Glomerular visceral epithelial cell (primary cell): ENCODE data around the gene OSBPL5.
"Not testable (repeated sequence)": the region's sequence is repeated elsewhere in the genome, so short reads cannot be mapped to it uniquely, and the experiment has no call there.

Source experiments
- DNase-seq: peaks from one replicate; pipeline ENCODE4 v3.0.0-alpha.2; 2016; ENCODE audit errors: extremely low spot score

OSBPL5 gene

DNA sequence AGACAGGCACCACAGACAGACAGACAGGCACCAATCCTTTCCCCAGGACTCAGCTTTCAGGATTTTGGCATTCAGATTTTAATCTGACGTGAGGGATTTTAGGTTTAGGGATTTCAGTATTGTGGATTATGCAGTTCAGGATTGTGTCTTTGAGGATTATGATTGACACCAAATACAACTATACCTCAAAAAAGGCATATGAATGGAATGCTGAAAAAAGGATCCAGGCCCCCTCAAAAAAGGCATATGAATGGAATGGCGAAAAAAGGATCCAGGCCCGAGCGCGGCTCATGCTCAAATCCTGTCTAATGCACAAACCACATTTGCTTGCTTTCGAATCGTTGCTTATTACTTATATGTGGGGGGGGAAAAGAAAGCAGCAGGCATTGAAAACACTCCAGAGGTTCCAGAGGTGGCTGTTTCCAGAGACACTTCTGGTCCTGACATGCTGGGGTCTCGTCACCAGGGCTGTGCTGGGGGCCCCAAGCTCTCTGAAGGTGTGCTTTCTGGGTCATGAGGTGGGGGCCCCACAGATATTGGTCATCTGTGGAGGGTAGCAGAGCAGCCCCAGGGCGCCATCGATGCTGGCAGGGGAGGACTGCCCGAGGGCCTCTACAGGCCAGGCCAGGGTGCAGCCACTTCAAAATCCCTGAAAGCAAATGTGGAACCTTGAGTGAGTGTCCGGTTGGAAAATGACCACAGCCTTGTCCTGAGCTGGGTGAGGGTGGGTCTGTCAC is 16.8 kb upstream of the OSBPL5 start:
- no peak for DNase-seq

GRCh38 chr11:3180869-3181268 is 15.8 kb upstream of the OSBPL5 start:
- no peak for DNase-seq

- no peak for DNase-seq
Measured at GRCh38 chr11:3178349-3178748, 13.2 kb upstream of the OSBPL5 start.

DNA sequence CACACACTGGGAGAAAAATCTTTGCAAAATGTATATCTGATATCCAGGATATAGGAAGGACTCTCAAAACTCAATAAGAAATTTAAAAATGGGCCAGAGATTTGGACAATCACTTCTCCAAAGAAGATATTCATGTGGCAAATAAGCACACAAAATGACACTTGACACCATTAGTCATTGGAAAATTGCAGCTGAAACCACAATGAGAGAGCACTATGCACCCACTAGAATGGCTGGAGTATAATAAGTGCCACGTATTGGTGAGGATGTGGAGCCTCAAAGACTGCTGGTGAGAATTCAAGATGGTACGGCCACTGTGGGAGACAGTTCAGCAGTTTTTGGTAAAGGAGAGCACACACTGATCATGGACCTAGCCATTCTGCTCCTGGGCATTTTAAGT is 12.8 kb upstream of the OSBPL5 start:
- no peak for DNase-seq

- no peak for DNase-seq
Measured at GRCh38 chr11:3176487-3176886, 11.4 kb upstream of the OSBPL5 start.

DNA sequence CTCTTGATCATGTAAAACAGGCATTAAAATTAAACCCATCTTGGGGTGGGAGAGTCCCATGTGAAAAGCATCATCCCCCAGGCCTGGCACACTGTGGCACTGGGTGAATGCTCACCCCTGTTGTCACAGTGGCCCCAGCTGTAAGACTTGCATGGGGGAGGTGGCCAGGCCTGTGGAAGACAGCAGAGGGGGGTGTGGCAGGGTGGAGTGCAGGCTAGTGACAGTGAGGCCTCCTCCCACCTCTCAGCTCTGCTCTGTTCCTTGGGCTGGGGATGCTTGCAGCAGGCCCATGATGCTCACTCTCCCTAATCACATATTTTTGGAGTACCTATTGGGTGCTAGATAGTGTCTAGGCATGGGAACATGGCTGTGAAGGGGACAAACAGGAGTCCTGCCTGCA is 10.1 kb upstream of the OSBPL5 start:
- no peak for DNase-seq

- DNase-seq: no peak
Measured at GRCh38 chr11:3174387-3174786, 9.3 kb upstream of the OSBPL5 start.

- no peak for DNase-seq
Measured at GRCh38 chr11:3173795-3174194, 8.7 kb upstream of the OSBPL5 start.

DNA sequence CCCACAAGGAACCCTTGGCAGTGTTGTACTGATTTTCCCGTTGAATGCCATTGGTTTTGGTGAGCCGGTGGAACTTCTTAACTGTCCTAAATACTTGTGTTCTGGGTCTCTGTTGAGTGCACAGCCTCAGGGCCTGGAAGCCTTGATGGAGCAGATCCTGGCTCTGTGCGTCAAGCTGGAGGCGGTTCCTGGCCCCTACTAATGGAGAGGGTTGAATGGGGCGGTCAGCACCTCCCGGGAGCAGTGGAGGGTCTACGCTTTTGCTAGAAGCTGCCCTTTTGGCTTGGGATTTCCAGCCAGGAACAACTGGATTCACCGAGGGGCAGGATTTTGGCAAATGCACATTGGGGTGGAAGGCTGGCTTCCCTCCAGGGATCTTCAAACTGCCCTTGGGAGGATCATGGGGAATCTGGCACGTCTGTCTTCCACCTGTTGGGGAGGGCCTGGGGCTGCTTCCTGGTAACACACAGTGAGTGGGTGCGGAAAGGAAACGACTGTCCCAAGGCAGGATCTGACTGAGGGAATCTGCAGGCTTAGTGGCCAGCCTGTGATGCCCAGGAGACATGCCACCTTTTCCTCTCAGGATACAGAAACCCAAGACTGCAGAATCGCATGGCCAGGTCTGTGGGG is 6.9 kb upstream of the OSBPL5 start:
- no peak for DNase-seq

DNA sequence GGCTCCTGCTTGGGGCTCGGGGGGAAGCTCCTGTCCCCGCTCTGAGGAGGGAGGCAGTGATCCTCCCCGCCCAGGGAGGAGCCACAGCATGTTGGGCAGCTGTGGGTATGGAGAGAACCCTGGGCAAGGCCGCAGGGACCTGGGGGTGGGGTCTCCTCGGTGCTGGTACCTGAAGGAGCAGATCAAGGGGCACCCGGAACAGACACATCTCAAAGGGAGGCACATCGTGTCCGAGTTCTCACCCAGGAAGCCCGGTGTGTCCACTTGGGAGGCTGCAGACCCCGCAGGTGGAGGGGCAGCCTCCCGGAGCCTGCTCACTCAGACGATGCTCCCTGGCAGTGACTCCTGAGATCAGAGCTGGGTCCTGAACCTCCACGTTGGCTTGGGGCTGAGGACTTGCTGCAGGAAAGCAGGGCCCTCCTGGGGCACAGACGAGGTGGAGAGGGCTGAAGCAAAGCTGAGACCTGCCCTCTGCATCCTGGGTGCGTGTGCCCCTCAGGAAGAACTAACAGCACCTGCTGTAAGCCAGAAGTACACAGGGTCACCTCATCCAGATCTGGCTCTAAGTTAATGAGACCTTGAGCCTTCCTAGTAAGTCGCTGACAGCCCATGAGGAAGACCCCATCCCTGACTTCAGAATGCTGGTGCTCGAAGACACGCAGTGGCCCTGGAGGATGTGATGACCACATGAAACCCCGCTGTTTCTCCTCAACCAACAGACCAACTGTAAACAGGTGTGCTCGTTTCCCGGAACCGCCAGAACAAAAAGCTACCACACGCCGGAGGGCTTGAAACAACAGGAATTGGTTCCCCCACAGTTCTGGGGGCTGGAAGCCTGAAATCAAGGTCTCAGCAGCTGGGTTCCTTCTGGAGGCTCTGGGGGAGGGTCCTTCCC is 5.9 kb upstream of the OSBPL5 start:
- no peak for DNase-seq

- no peak for DNase-seq
Measured at GRCh38 chr11:3170044-3170755, 5.1 kb upstream of the OSBPL5 start.

DNA sequence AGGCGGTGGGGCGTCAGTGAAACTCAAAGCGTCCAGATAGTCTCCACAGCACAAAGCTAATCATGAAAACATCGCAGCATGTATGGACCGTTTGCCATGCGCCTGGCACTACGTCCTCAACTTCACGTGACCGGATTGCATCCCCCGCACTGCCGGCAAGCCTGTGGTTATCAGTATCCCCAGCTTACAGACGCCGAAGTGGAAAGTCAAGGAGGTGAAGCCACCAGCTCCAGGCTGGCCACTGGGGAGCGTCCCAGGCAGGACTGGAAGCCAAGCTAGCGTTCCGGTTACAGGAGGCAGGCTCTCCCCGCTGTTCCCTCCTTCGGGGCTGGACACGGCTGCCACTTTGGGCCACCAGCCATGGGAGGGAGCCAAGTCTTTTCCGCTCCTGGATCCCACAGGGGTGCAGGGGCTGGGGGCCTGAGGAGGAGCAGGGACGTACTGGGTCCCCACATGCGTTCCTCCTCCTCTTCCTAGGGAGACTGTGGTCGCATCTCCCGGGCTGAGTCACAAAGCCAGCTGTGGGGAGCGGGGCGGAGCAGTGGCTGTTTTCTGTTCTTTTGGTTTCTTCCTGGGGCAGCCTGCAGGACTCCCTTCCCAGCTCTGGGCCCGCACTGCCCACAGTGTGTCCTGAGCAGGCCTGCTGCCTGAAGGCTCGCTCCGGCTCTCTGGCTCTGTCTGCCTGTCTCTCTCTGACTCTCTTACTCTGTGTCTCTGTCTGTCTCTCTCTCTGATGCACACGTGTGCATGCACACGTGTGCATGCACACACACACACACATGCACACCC is 4.3 kb upstream of the OSBPL5 start:
- DNase-seq: peak; percentile 73

GRCh38 chr11:3168742-3169254 is 3.7 kb upstream of the OSBPL5 start:
- DNase-seq: not testable (repeated sequence)

GRCh38 chr11:3167143-3168119 is 2.3 kb upstream of the OSBPL5 start:
- no peak for DNase-seq

- DNase-seq: no peak
Measured at GRCh38 chr11:3166268-3167142, 1.4 kb upstream of the OSBPL5 start.

- DNase-seq: no peak
Measured at GRCh38 chr11:3165916-3166267, 782 bp upstream of the OSBPL5 start.

- no peak for DNase-seq
Measured at GRCh38 chr11:3164552-3165151, 458 bp downstream of the OSBPL5 start.

- no peak for DNase-seq
Measured at GRCh38 chr11:3164138-3164551, 965 bp downstream of the OSBPL5 start.
